ENCODE measurements around the gene PPP1R16B.

Gene PPP1R16B

DNA sequence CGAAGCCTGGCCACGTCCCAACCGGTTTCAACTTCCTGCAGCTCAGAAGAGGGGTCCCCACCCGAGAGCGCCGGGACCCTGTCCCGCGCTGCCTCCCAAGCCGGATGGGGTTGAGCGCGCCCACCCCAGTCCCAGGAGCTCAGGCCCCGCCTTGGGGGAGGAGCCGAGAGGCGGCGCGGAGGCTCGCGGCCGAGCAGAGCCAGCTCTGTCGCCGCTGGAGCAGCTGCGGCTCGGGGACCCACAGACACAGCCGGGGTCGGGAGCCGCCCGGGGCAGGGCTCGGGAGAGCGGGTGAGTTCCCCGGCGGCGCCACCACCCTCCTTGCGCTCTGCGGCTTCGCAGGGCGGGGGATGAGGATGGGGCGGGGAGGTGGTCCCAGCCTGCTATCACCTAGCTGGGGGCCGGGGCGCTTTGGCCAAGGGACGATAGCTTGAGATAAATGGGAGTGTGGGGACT is at the start of gene PPP1R16B:
TSS of gene PPP1R16B (plus strand) at position 196 of the 456 bp plus-strand sequence. CDS start 30,229 bp downstream, outside the sequence.
- in situ Hi-C loops (cut with MboI; ENCODE audit: low sequenced_read_pairs) = no loop called here

GRCh38 chr20:38757145-38757775 is 48.2 kb upstream of the PPP1R16B start:
- in situ Hi-C loops (cut with MboI; ENCODE audit: low sequenced_read_pairs) = no loop called here

GRCh38 chr20:38759106-38759505 is 46.4 kb upstream of the PPP1R16B start:
- in situ Hi-C loops (cut with MboI; ENCODE audit: low sequenced_read_pairs) = no loop called here

DNA sequence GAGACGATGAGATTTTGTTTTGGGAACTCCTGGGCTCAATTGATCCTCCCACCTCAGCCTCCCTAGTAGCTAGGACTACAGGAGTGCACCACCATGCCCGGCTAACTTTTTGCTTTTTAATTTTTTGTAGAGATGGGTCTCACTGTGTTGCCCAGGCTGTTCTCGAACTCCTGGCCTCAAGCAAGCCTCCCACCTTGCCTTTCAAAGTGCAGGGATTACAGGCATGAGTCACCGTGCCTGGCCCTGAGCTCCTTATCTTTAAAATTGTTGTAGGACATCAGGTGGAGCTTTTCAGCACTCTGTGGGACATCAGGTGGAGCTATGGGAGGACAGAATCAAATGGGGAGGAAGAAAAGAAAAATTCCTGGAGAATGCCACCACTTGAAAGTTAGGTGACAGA is 44.5 kb upstream of the PPP1R16B start:
- in situ Hi-C loops (cut with MboI; ENCODE audit: low sequenced_read_pairs) = no loop called here

GRCh38 chr20:38762174-38762573 is 43.3 kb upstream of the PPP1R16B start:
- in situ Hi-C loops (cut with MboI; ENCODE audit: low sequenced_read_pairs) = no loop called here

DNA sequence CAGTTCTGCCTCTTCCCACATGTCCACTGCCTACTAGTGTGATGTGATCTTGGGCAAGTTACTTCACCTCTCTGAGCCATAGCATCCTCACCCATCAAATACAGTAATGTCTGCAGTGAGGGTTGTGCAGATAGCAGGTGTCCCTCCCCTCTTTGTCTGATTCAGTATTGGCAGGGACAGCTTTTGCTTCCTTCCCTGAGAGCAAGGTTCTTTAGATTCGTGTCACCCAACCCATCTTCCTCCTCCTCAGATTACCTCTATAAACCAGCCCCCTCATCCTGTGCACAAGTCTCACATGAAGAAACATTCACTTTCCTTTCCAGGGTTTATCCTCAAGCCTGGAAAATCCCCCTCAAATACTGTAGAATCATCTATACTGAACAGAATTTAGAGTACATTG is 41.9 kb upstream of the PPP1R16B start:
- in situ Hi-C loops (cut with MboI; ENCODE audit: low sequenced_read_pairs) = no loop called here

- in situ Hi-C loops (cut with MboI; ENCODE audit: low sequenced_read_pairs) = no loop called here
Observed at GRCh38 chr20:38764567-38765318, 40.8 kb upstream of the PPP1R16B start.

DNA sequence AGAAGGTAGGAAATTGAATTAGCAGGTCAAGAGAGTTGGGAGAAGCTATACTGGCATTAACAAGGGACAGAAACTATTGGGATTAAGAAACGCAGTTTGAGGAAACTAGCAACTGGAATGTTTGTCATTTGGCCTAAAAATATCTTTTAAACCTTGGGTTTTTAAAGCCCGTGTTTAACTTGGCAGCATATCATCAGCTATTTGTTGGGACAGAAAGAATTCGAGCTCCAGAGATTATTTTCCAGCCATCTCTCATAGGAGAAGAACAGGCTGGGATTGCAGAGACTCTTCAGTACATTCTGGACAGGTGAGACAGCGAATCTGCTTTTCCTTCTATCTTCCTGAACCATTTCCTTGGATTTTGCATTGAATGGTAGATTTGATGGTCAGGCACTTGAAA is 39.4 kb upstream of the PPP1R16B start:
- in situ Hi-C loops (cut with MboI; ENCODE audit: low sequenced_read_pairs) = no loop called here

DNA sequence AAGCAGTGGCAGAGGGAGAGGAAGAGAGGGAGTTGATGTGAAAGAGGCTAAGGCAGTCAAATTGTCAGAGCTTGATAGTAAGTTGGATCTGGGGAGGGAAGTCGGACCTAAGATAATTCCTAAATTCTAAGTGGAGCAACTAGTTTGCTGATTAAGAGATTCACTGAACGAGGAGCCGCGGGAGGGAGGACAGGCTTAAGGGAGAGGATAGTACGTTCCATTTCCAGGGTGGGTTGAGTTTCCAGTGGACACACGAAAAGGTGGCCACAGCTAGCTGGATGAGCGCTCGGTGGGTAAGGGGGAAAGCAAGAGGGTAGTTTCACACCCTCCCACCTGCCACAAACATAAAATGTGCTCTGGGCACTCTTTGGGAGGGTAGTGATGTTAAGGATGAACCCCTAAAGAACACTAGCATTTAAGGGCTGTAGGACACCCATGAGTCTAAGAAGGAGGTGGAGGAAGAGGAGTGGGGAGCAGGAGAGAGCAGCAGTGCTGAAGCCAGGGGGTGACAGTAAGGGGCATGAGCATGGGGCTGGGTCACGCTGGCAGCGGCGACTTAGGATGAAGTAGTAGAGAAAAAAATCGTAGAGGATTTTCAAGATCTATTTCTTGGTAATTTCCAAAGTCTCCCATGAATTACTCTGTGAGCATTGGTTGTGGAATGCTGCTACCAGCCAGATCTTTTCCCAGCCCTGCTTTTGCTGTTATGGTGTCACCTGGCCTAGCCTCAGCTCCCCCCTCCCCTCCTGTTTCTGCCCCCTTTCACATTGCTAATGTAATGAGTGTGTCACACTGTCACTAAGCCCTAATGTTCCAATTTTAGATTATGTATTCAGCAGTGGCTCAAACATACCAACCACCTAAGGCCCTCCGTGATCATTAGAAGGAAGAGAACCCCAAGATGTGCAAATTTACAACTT is 35.9 kb upstream of the PPP1R16B start:
- in situ Hi-C loops (cut with MboI; ENCODE audit: low sequenced_read_pairs) = no loop called here

DNA sequence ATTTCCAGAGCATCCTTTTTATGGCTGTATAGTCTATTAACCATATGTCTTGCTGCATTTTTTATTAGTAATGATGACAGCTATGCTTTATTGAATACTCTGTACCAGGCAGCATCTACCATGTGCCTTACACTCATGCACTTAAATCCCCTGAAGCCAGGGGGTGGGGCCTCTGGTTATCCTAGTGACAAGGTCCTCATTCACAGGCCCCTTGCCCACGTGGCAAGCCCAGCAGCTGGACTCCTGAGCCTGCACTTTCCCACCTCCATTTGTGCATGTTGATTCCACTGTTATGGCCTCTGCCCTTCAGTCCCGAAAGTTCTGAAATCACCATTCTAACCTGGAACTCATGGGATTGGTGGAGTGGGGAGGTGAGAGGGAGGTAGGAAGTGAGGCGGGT is 35.0 kb upstream of the PPP1R16B start:
- in situ Hi-C loops (cut with MboI; ENCODE audit: low sequenced_read_pairs) = no loop called here

DNA sequence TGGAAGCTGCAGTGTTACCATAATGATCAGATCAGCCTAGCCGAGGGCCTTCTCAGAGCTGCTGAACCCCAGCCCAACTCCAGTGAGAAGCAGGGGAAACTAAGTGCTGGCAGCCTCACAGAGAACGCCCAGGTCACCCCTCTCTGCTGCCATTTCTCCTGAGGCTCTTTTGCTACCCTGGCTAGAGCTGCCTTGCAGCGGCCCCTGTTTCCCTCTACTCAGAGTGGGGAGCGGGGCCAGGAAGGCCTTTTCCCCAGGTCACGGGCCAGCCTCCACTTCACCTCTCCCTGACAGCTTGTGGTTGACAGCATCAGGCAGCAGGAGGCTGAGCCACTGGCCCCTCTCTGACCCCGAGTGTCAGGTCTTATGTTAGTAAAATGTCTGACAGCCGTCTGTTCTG is 34.5 kb upstream of the PPP1R16B start:
- in situ Hi-C loops (cut with MboI; ENCODE audit: low sequenced_read_pairs) = no loop called here

DNA sequence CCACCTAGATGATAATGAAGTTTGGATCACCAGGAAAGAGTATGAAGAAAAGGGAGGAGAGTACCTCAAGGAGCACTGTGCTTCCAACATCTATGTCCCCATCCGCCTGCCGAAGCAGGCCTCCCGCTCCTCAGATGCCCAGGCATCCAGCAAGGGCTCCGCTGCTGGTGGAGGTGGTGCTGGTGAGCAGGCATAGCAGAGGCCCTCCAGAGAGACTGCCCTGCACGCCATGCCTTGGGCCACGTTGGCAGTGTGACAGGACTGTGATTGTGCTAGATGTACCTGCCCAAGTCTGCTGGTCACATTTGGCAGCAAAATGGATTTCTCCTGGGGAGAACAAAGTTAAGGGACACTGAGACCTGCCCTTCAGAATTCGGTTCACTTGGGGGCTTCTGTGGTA is 33.9 kb upstream of the PPP1R16B start:
- in situ Hi-C loops (cut with MboI; ENCODE audit: low sequenced_read_pairs) = no loop called here

DNA sequence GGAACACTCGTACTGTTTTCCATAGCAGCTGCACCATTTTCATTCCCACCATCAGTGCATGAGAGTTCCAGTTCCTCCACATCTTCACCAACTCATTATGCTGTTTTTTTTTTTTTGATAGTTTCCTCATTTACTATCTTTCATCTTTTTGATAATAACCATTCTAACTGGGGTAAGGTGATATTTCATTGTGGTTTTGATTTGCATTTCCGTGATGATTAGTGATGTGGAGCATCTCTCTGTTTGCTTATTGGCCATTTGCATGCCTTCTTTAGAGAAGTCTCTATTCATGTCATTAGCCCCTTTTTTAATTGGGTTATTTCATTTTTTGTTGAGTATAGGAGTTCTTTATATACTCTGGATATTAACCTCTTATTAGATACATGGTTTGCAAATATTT is 31.3 kb upstream of the PPP1R16B start:
- in situ Hi-C loops (cut with MboI; ENCODE audit: low sequenced_read_pairs) = no loop called here

DNA sequence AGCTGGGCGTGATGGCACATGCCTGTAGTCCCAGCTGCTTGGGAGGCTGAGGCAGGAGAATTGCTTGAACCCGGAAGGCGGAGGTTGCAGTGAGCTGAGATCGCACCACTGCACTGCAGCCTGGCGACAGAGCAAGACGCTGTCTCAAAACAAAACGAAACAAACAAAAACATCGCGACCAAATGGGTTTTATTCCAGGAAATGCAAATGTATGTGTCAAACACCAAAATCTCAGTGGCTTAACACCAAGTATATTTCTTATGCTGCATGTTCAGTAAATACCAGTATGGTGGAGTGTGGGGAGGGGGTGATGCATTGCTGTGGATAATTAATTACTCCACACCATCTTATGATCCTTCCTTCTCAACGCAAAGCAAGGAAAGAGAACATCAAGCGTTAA is 29.1 kb upstream of the PPP1R16B start:
- in situ Hi-C loops (cut with MboI; ENCODE audit: low sequenced_read_pairs) = no loop called here

DNA sequence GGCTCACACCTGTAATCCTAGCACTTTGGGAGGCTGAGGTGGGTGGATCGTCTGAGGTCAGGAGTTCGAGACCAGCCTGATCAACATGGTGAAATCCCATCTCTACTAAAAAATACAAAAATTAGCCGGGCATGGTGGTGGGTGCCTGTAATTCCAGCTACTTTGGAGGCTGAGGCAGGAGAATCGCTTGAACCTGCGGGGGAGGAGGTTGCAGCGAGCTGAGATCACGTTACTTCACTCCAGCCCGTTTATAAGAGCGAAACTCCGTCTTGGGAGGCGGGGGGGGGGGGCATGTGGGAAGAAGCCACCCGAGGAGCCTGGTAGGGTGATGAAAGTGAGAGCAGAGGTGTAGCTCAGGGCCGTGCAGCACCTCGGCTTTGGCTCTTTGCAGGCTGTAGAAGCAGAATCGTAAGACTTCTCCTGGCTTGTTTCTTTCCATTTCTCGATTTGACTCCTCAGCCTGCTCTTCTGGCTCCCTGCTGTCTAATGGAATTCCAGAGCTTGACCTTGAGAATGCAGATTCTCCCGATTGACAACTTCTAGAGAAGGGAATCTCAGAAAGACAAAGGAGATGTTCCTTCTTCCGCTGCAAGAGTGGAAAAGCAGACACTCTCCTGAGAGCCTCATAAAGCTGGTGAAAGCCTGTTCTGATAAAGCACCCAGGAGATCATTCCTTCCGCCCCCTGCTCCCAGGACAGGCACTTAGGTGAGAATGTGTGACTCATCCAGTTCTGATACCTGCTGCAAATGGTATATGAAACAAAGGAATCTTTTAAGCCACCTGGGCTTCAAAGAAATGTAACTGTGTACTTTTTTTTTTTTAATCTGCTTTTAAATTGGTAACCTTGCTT is 26.0 kb upstream of the PPP1R16B start:
- in situ Hi-C loops (cut with MboI; ENCODE audit: low sequenced_read_pairs) = no loop called here

DNA sequence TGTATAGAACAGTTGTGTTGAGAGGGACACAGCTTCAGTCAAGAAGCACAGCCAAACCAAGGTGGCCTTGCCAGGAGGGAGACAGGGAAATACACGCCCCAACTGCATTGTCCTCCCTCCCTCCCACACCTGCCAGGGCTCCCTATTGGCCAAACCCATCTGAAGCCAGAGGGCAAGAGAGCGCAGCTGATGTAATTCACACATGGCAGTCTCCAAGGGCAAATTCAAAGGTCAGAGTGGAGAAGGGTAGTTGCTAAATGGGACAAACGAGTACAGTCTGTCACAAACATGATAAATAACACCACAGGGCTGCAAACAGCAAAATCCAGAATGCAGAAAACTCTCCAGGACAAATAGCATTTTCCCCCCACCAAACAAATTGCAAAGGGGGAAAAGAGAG is 23.2 kb upstream of the PPP1R16B start:
- in situ Hi-C loops (cut with MboI; ENCODE audit: low sequenced_read_pairs) = no loop called here

GRCh38 chr20:38787870-38788269 is 17.6 kb upstream of the PPP1R16B start:
- in situ Hi-C loops (cut with MboI; ENCODE audit: low sequenced_read_pairs) = no loop called here

DNA sequence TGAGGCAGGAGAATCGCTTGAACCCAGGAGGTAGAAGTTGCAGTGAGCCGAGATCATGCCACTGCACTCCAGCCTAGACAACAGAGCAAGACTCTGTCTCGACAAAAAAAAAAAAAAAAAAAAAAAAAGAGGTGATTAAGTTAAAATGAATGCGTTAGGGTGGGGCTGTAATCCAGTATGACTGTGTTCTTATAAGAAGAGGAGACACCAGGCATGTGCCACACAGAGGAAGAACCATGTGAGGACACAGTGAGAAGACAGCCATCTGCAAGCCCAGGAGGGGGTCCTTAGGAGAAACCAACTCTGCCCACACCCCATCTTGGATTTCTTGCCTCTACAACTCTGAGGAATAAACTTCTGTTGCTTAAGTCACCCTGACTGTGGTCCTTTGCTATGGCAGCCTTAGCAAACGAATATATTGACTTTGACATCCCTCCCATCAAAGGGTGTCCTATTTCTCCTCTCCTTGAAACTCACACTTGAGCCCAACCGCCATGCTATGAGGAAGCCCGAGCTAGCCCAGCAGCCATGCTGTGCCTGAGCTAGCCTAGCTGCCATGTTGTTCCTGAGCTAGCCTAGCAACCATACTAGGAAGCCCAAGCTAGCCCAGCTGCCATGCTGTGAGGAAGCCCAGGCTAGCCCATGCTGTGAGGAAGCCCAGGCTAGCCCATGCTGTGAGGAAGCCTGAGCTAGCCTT is 15.8 kb upstream of the PPP1R16B start:
- in situ Hi-C loops (cut with MboI; ENCODE audit: low sequenced_read_pairs) = no loop called here

DNA sequence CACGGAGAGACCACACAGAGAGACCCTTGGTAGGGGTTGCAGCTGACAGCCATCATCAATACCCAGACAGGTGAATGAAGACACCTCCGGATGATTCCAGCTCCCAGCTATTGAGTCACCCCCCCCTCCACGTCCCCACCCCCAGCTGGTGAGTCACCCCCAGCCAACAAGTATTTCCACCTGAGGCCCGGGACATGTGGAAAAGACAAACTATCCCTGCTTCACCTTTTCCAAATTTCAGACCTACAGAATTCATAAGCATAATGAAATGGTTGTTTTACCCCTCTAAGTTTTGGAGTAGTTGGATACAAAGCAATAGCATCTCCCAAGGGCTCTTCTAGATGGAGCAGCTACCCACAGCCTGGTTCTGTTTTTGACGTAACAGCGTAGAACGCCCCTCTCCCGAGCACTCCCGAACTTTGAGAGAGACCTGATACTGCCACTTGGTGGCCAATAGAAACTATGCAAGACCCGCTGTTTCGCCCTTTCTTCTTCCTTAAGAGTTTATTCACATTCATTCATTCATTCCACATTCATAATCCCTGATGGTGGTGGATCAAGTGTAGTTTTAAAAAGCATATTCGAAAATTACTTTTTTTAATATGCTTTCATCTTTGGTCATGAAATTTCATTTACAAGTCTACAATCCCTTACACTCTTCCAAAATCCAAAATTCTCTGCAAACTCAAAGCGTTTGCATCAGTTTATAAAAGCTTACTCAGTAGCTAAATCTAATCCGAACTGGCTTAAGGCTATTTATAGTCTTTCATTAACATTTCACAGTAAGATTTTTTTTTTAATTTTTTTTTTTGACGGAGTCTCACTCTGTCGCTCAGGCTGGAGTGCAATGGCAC is 15.1 kb upstream of the PPP1R16B start:
- in situ Hi-C loops (cut with MboI; ENCODE audit: low sequenced_read_pairs) = no loop called here

Data from HL-60/S4 treated with retinoic acid at 250 ng/mL for 4 days and 3 days (cell line).